ENCODE results near the gene TPM2. TPM values are rescaled to one million over a fixed set of nuclear protein-coding genes. Genes with fewer than 3 reads are reported as not detected.

Gene TPM2
- polyA plus RNA-seq, 5 donors: 149 to 645 (median 181) TPM

DNA sequence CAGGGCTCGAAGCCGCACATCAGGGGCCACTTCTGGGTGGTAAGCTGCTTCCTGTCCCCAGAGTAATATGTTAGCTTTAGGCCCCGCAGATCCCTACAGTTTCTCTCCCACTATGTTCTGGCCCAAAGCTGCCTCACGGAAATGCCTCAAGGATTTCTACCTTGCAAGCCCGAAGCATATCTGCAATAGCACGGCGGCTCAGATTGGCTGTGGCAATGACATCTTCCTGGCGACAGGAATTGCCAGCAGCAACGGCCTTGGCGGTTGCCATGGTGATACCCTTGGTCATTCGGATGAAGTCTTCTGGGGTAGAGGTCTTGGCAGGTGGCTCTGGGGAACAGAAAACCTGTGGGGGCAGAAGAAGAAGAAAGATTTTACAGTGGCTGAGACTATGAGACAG lies 10.3 kb upstream of the TPM2 start:
- no peak for DNase-seq

DNA sequence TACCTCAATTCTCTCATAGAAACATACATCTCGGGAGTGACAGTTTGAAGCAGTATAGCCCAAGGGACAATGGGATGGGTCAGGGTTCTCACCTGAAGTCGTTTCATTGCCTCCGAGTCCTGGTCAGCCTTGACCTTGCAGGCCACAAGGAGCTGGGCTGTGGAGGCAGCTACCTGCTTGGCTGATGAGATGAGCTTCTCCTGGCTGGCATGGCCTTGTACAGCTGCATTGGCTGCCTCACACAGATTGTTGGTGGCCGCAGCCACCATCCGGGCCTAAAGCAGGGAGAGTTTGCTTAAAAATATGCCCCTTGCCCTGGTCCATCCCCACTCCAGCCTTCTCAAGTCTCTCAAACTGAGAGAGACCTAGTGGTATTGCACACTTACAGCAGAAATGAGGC lies 8.5 kb upstream of the TPM2 start:
- DNase-seq: no peak

DNA sequence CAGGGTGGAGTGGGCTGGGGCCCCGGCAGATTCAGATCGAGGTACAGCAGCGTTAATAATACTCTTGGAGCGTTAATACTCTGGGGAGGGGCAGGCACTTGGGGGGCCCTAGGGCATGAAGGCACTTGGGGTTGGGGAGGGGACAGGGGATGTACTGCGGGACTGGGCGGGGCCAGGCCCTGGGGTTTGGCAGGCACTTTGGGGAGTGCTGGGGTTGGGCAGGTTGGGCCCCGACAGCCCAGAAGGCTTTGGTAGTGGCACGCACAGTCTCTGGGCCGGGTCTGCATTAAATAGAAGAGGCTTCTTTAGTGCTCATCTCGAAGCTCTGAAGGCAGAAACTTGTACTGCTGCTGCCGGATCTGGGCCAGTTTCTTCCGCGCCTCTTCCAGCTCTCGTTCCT lies 7.8 kb upstream of the TPM2 start:
- DNase-seq: no peak

DNA sequence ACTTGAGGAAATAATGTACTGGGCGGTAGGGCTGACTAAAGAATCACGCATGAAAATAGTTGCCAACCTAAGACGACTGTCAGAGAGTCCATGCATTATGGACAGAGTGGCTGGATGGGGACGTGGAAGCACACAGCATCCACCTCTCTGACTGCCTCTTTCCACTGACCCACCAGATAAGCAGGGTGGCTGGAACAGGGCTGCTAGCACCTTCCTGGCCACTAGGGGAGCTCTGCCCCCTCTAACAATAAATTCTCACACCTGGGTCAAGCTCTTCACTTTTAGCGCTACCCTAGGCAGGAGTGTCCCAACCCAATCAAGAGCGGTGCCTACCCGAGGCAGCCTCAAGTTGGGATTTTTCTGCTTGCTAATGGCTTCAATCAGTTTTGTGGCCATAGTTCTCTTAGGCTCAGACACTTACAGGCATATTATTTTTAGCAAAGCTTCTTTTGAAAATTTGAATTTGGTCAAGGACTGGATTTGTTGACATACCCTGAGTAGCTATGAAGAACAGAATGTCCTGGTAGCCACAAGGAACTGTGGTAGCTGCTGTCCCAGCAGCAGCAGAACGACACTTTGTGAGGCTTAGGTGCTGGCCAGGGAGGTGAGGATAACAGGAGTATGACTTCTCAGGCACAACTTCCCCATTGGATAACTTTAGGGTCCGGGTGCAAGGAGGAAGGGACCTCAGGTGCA lies 6.9 kb upstream of the TPM2 start:
- no peak for DNase-seq

DNA sequence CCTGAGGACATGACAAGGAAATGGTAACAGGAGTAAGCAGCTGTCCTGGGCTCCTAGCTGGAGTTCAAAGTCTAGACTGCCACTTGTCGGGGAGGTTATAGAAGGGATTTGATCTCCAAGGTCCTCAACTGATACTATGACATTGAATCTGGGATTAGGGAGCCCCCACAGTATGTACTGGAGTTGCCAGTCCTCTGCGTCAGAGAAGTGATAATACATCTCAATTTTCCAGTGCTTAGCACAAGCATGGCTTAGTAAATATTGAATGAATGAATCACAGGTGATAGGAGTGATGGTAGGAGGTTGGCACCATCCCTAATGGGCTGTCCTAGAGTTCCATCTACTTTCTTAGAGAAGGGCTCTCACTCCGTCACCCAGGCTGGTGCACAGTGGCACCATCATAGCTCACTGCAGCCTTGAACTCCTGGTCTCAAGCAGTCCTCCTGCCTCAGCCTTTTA lies 6.2 kb upstream of the TPM2 start:
- no peak for DNase-seq

DNA sequence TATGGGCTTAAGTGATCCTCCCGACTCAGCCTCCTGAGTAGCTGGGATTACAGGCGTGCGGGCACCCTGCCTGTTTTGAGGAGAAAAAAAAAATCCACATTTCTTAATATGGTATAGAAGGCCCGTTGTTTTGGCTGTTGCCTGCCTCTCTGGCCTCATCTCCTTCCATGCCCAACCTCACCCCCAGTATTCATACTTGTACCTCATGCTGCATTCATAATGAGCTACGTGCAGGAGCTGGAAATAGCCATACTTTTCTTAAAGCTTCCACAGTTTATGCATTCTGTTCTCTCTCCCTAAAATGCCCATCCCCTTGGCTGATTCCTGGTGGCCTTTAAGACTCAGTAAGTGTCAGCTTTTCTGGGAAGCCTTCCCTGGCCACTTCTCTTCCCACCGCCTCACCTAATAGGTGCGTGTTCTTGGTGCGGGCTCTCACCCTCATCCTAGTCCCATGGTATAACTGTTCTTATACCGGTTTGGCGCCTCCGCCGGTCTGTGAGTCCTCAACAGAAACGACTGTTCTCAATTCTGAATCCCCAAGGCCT lies 2.1 kb upstream of the TPM2 start:
- no peak for DNase-seq

DNA sequence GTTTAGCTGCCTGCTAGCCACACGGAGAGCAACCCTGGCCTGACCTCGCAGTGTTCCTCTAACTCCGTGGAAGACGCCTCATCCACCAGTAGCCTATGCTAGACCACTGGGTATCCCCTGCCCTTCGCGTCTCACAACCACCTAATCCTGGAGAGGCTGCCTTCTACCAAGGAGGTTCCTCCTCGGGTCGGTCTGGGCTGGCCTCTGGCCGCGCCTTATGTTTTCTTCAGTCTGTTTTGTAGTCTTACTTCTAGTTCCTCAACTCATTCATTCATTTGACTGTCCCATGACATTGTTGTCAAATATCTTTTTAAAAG lies 1.6 kb upstream of the TPM2 start:
- no peak for DNase-seq

DNA sequence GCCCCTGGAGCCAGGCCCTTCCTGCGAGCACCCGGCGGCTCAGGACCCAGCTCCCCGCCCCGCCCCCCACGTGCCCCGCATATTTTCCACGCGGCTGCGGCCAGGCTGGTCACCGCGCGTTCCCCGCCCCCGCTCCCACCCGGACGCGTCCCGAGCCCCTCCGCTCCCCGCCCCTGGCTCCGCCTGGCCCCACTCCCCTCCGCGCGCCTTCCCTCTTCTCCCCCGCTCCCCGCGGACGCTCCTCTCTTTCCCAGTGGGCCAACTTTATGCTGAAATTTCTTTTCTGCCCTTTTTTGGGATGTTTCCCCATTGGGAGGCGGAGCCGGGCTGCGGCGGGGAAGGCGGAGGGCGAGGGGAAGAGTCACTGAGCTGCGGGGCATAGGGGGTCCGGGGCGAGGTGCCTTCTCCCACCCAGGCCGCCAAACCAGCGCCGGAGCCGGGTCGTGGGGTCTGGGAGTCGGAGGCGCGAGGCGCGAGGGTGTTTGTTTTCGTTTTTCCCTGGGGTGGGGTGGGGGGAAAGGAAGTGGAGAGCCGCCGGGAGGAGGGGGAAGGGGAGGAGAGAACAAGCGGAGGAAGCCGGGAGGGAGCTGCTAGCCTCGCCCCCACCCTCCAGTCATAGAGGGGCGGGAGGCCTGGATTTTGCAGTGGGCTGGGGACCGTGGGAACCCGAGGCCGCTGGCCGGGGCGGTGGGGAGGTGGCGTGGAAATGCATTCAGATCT lies 1.0 kb upstream of the TPM2 start:
- DNase-seq: peak; percentile 79

DNA sequence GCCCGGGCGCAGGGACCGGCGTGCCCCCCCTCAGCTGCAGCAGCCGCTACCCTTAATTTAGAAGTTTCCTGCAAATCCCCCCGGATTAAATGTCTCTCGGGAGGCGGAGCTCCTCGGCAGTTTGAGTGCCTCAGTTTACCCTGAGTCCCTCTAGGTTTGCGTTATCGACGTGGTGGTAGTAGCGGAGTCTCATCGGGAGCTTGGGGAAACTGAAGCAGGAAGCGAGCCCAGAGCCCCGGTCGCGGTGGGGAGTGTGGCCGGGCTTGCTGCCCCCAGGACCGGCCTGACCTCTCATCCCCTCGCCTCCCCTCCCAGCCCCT lies 529 bp upstream of the TPM2 start:
- peak in 1 of 2 donors; percentile 45 for DNase-seq

DNA sequence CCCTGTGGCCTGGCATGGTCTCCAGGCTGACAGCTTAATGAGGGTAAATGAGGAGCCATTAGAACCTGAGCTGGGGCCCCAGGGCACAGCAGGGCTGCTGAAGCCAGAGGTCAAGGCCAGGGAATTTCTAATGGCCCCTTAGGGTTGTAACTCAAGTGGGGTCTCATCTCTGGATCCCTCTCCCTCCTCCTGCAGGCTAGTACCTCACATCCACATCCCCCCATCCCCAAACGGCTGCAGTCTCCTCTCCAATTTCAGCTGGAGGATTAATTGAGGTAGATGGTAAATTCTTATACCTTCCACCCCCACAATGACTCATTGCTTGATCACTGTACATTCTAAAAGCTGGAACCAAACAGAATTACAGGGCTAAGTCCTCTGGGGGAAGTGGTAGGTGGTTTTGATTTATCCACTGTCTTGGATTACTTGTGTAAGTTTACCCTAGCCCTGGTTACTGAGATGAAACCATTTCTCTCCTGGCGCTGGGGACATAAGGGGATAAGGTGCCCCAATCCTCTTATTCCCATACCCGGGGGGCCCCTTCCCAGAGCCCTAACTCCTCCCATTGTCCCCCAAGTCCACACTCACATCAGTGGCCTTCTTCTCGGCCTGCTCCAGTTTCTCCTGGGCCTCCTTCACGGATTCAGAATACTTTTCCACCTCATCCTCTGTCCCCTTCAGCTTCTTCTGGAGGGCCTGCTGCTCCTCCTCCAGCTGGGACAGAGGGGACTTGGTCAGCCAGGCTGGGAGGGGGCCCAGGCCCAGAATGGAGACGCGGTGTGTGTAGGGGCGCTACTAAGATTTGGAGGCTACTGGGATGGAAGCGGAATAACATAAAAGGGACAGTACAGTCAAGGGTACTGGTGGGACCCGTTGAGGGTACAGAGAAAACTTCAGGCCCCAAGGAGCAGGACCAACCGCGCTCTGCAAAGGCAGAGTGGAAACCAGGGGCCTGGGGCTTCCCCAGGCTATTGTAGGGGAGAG lies 875 bp downstream of the TPM2 start:
- no peak for DNase-seq

DNA sequence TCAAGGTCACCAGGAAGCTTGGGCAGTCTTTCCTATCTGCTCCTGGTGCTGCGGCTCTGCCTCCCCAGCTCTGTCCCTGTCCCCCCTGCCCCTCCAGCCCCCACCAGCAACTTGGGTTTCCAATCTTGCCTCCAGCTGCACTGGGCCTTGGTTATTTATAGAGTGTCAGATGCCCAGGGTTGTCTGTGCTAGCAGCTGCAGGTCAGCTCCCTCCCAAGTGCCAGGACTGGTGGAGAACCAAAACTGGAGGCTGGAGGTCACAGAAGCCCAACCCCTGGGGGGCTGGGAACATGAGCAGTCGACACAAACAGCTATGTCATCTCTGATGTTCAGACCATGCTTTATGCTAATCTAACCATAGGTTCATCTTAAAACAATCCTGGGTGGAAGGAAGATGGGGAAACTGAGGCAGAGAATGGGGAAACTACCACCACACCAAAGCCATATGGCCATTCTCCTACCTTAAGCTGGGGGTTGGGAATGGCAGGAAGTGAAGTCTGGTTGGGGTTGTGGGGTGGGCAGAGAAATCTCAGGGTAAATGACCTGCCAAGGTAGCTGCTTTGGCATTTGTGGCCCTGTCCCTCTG lies 1.7 kb downstream of the TPM2 start:
- no peak for DNase-seq

DNA sequence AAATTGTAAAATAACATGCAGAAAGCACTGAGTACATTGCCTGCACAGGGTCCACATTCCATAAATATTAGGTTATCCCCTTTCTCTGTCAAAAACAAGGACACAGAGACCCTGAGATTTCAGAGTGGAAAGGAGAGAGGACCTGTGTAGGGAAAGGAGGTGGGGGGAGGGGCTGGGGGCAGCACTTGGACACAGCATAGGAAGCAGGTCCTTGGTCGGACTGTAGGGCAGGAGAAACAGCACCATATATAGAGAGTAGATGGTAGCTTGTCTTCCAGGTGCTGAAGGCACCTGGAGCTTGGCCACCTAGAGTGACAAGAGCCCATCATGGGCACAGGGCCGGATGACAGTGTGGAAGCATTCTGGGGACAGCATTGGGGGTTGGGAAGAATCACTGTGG lies 2.4 kb downstream of the TPM2 start:
- no peak for DNase-seq

DNA sequence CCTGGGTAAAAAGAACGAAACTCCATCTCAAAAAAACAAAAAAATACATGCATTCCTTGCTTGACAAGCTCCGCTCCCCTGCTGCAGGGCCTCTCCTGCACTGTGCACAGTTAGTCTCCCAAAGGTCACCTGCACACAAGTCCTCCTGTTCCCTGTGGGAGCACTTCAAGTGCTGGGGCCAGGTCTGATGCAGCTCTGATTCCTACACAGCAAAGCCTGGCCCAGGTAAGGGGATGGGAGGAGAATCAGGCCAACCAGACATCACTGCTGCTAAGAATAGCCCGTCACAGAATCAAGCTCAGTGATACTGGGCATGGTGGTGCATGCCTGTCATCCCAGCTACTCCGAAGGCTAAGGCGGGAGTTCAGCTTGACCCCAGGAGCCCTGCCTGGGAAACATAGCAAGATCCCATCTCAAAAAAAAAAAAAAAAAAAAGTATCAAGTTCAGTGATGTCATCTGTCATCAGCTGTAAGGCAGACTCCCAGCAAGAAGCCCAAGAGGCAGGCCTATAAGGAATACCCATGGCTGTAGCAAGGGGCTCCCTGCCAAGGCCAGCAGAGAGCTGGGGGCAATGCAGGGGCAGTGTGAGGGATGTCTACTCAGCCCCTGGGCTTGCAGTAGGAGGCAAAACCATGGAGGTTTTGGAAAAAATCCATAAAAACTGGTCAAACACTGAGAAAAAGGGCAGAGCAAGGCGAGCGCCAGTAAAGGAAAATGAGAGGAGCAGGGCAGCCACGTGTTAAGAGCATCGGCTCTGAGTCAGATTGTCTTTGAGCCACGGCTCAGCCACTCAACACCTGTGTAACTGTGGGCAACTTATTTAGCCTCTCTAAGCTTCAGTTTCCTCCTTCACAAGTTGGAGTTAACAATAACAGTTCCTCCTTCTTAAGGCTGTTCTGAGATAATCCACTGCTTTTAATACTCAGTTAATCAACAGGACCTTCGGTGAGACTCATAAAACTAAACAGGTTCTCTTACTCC lies 3.2 kb downstream of the TPM2 start:
- no peak for DNase-seq

DNA sequence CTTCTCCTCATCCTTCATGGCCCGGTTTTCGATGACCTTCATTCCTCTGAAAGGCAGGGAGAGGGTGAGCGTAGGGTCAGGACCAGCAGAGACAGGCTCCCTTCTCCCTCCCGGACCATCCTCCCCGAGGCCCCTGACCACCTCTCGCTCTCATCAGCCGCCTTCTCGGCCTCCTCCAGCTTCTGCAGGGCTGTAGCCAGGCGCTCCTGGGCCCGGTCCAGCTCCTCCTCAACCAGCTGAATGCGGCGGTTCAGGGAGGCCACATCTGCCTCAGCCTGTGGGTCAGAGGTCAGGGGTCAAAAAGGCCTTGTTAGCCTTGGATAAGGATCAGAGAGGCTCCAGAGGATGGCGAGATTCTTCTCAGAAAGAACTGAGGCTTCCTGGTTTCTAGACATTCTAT lies 4.2 kb downstream of the TPM2 start:
- no peak for DNase-seq

DNA sequence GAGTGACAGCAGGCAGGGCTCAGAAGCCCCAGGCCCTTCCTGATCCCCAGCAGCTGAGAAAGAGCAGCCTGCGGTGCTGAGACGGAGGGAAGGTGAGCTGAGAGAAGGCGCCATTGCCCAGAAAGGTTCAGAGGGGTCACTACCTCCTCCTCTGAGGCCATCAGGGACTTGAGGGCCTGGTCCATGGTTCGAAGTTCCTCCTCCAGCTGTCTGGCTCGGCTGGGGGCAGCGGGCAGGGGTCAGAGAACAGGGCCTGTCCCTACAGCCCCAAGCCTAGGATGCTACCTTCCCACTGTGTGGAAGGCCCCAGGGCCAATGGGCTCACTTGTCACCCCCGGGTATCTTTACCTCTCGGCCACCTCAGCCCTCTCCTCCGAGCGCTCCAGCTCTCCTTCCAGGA lies 4.8 kb downstream of the TPM2 start:
- DNase-seq: no peak

DNA sequence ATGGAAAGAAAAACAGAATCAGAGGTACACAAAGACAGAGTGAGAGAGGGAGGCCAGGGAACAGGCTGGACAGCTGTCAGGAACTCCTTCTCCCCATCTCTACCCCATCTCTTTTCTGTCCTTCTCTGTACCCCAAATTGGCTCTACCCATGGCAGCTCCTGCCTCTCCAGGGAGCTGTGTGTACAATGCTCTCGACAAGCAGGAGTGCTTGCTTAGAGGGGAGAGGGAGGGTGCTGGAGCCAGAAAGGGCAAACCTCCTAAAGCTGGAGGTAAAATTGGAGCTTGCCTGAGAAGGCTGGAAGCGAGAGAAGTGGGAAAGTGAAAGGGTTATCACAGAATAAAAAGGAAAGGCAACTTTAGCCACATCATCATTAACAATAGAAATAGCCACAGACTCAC lies 6.4 kb downstream of the TPM2 start:
- DNase-seq: no peak

DNA sequence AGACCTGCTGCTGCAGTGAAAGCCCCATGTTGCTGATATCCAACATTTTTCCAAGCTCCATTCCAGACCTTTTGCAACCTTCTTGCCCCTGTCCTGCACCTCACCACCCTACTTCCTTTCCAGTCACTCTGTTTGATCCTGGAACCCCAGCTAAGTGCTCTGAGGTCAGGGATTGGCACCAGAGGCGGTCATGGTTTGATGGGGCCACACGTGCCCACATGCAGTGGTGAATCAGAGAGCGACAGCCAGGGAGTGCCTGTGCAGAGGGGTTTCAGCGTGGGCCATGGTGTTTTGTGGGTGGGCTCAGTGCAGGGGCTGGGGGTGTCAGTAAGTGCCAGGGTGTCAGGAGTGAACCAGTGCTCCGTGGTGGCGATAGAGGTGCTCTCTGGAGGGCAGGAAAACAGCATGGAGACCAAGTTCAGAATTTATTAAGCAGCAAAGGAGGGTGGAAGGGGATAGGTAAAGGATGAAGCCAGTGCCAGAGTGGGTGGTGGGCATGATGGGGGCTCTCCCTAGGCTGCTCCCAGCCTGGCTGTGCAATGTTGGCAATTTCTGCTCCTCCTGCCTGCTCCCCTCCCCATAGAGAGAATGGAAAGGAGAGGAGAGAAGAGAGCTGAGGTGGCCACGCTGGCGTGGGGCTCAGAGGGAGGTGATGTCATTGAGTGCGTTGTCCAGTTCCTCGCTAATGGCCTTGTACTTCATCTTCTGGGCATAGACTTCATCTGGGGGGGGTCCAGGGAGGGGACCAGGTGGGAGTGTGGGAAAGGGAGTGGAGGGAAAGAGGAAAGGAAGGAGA lies 7.0 kb downstream of the TPM2 start:
- DNase-seq: no peak

DNA sequence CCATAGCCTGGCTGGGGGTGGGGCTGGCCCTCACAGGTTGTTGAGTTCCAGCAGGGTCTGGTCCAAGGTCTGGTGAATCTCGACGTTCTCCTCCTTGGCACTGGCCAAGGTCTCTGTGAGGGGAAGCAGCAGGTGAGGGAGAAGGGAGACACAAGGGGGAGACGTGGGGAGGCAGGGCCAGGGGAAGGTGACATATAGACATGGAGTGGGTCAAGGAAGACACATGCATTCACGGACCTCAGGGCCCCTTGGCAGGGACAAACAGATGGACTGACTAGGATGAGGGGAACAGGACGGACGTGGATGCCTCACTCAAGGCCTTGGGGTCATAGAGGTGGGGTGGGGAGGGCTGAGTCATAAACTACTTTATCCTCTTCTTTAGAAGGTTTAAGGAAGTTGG lies 7.7 kb downstream of the TPM2 start:
- DNase-seq: no peak

DNA sequence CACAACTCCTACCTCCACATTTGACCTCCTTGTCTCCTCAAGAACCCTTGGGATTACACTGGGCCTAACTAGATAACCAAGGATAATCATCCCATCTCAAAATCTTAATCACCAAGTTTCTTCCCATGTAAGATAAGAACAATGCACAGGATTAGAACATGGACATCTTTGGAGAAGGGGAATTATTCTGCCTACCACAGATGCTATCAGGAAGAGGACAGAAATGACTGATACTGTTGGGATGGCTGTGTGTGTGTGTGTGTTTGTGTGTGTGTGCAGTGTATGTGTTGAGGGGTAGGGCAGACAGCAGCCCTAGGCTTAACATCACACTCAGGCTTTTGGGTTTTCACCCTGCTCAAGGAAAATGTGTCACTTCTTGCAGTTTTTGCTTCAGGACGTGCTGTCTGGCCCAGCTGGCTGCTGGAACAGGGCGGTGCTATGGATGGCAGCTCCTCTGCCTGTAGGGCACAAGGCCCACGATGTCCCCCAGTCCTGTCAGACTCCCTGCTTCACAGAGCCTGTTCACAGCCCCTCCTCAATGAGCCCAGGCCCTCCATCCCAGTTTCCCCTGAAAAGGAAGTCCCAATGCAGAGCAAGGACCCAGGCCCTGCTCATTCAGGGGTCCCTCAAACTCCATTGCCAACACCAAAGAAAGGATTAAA lies 8.3 kb downstream of the TPM2 start:
- no peak for DNase-seq

Measured in right lung (tissue), 5 donors.